ENCODE results near the gene HNF1A.
A peak's percentile ranks its signal among the peaks of the same experiment; 100 is the strongest.
"Not testable (repeated sequence)": the region's sequence is repeated elsewhere in the genome, so short reads cannot be mapped to it uniquely, and the experiment has no call there.

The HNF1A gene

DNA sequence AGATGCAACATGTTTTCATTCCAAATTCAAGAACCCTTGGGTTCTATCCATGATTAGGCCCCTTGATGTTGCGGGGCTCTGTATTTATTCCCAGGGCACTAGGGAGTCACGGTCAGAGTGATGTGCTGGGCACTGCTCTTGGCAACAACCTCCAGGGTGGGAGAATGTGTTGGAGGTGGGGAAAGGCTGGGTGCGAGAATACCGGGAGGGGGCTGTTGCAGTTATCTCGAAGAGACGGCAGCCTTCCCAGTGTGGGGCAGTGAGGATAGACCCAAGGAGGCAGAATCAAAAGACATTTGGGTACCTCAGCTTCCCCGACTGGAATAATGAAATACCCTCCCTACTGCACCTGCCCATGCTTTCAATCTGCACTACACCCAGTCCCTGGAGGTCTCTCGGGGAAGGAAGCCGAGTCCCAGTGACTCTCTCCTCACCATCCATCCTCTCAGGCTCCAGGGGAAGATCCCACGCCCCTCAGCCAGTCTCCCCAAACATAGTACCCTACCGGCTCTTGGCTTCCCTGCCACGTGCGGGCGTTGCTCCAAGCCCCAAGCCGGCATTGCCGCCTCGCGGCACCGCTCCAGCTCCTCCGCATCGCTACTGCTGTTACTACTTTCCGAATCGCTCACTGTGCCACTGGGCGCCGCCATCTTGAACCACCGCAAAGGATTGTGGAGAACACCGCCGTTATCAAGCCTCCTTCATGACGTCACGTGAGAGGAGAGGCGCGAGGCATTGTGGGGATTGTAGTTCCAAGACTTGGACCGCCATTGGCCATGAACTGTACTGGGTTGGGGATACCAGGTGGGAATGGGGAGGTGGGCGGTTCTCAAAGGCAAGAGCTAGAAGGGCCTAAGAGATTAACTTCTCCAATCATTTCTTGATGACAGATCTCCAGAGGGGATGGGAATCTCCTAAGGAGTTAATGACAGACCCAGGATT lies 37.8 kb downstream of the HNF1A start, which contains the start of gene C12orf43:
C12orf43 (minus strand) TSS at position 663 of the 942 bp plus-strand sequence; CDS start at position 650, 13 bp downstream.
- peak; percentile 97 for DNase-seq

DNA sequence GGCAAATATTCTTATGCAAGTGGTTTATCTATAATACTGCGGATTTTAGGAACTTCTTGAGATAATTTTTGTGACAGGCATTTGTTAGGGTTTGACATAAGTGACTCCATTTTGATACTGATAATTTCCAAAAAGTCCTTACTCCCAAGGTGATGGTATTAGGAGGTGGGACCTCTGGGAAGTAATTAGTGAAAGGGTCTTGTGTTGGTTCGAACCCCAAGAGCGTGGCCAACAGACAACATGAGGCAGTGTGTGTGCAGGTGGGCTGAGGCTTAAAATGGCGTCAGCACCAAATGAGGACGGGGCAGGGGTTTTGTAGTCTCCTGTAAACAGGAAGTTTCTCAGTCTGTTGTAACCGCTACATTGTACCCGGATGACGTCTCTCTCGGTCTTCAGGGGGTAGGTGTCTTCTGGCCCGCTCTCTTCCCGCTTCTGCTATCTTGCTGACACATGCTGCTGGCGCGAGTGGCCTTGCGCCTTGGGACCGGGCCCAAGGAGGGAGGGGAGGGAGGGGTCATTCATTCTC lies 39.7 kb downstream of the HNF1A start:
- no peak for DNase-seq

DNA sequence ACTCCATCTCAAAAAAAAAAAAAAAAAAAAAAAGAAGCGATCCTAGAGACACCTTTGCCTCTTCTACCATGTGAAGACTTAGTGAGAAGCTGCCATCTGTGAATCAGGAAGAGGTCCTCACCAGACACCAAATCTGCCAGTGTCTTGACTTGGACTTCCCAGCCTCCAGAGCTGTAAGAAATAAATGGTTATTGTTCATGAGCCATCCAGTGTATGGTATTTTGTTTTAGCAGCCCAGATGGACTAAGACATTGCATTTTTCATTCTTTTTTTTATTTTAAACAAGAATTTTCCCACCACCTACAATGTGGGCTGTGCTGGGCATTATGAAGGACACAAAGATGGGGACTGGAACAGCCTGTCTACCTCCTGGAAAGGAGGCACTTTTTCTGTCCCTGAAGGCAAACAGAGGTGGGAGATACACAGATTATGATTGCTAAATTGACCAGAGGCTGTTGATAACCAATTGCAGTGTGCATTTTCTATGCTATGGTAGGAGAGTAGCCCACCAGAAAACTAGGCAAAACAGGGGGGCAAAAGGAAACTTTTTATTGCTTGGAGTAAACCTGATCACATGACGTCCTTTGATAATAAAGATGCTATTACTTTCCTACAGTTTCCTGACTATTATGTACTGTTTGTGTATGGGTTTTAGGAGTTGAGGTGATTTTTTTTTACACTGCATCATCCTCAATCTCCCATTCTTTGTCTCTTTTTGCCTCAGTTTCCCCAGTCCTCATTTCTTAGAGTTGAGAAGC lies 40.7 kb downstream of the HNF1A start:
- no peak for DNase-seq

DNA sequence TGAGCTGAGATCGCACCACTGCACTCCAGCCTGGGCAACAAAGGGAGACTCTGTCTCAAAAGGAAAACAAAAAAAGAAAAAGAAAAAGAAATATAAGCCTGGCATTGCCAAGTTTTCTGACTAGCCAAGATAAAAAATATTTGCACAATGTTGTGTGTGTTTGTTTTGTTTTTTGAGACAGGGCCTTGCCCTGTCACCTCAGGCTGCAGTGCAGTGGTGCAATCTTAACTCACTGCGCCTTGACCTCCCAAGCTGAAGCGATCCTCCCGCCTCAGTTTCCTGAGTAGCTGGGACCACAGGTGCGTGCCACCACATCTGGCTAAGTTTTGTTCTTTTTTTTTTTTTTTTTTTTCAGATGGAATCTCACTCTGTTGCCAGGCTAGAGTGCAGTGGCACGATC lies 43.4 kb downstream of the HNF1A start:
- DNase-seq = no peak

DNA sequence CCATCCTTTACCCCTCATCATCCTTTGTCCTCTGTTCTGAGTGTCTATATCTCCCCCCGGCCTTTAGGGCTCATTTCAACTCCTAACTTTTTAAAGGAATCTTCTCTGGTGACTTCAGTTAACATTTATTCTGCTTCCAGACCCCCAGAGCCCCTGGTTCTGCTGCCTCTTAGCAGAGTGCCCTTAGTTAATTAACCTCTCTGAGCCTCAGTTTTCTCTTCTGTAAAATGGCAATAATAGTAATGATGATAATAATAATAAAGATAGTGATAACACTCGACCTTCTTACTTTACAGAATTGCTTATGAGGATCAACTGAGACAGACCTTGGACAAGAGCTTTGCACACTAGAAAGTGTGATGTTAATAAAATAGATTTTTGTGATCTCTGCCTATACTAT lies 44.4 kb downstream of the HNF1A start:
- DNase-seq = no peak

DNA sequence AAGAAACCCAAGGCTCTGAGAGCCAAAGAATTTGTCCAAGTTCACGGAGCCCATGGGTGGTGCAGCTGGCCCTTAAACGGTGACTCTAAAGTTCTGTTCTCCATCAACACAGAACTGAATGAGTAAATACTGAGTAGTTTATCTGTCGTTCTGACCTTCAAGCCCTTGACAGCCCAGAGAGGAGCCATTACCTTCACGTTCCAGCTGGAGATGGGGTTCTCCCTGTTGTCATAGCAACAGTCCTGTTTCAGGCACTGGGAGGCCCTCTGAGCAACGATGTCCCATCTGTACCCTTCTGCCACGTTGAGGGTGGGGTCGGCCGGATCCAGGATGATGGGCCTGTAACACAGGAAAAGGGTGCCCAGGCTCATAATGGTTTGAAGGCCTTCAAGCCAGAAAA lies 45.5 kb downstream of the HNF1A start:
- no peak for DNase-seq

DNA sequence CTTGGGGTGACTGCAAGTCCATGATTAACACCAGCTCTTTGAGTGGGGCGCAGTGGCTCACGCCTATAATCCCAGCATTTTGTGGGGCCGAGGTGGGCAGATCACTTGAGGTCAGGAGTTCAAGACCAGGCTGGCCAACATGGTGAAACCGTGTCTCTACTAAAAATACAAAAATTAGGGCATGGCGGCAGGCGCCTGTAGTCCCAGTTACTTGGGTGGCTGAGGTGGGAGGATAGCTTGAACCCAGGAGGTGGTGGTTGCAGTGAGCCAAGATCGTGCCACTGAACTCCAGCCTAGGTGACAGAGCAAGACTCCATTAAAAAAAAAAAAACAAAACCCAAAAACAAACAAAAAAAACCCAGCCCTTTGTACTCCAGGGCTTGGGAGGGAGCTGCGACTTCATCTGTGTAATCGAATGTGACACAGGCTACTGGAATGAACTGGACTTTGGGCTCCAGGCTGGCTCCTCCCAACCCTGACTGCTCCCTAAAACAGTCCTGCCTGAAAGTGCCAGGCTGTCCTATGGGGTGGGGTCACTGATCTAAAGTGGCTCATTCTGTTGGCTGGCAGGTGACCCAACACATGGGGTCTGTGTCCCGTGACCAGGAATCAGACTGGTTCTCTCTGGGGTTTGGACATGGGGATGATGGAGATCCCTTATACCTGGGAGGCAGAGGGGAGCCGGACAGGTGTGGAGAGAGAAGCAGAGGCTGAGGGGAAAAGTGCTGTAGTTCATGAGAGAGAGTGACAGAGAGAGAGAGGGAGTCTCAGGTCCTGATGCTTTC lies 47.3 kb downstream of the HNF1A start:
- no peak for DNase-seq

DNA sequence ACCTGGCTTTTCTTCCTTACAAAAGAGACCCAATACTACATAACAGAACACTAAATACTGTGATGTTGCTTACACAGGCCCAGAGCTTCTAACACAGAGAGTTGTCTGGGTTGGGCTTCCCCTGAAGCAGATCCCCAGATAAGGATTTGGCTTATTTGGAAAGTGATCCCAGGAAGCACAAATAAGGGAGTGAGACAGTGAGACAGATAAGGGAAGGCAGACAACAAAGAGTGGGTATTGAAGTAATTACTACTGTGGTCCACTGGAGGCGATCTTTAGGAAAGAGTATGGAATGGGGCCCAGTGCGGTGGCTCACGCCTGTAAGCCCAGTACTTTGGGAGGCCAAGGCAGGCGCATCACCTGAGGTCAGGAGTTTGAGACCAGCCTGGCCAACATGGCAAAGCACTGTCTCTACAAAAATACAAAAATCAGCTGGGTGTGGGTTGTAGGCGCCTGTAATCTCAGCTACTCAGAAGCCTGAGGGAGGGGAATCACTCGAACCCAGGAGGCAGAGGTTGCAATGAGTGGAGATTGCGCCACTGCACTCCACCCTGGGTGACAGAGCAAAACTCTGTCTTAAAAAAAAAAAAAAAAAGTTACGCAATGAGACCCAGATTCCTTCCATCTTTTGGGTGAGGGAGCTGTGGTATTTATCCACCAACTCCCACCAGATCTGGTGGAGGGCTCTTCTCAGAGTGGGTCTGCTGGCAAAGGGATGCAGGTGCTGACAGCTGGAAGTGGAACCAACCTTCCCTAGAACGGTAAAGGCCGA lies 48.1 kb downstream of the HNF1A start:
- DNase-seq = peak; percentile 39

DNA sequence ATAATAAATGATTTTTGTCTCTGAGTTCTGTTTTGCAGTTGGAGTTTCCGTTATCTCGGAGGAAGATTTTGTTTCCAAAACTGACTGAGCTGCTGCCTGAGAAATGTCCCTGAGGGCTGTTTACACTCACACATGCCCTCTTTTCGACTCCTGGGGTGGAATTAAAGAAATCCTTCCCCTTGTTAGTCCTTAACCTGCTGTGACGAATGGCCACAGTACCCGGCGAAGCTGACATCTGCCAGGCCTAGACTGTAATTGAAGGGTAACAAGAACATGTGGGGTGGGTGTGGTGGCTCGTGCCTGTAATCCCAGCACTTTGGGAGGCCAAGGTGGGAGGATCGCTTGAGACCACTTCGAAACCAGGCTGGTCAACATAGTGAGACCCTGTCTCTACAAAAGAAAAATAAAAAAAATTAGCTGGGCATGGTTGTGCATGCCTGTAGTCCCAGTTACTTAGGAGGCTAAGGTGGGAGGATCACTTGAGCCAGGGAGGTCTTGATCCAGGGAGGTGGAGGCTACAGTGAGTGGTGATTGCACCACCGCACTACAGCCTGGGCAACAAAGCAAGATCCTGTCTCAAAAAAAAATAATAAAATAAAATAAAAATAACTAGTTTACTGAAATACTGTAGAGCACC lies 52.4 kb downstream of the HNF1A start:
- no peak for DNase-seq

DNA sequence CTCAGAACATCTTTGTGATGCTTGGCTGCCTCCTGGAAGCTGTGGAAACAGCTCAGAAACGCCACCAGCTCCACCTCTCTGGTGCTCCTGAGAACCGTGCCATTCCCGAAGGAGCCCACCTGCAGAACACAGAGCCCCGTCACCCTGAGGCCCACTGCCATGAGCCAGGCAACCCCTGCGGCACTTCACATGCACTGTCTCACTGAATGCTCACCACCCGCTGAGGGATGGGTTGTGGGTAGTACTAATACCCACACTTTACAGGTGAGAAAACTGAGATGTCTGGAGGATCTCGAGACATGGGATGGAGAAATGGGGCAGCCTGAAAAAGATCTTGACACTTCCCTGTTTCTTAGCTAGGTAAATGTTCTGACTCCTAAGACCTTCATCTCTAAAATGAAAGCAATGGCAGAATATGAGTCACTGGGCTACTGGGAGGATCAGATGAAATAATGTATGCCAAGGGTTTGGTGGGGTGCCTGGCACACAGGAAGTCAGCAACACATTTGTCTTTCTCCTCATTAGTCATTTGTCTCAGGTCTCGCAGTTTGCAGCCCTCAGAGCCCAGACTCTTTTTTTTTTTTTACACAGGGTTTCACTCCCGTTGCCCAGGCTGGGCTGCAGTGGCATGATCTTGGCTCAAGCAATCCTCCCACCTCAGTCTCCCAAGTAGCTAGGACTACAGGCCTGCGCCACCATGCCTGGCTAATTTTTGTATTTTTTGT lies 55.4 kb downstream of the HNF1A start:
- DNase-seq = peak; percentile 13

DNA sequence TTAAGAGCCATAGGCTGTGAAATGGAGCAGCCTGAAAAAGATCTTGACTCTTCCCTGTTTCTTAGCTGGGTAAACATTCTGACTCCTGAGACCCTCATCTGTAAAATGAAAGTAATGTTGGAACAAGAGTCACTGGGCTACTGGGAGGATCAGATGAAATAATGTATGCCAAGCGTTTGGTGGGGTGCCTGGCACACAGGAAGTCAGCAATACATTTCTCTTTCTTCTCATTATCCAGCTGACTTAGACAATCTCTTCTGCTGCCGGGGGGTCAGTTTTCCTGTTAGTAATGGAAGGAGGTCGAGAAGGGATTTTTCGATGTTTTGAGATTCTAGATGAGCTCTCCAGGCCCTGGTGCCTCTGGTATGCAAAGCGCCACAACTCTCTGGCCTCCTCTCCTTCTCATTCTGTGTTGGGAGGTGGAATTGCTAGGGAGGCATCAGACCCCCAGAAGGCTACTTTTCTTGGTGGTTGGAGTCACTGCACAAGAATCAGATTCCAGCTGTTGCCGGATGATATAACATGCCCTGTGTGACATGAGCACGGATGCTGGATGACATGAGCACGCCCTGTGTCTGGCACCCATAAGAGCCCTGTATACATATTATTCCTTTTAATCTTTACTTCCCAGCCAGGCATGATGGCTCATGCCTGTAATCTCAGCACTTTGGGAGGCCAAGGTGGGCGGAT lies 56.4 kb downstream of the HNF1A start:
- DNase-seq = no peak

DNA sequence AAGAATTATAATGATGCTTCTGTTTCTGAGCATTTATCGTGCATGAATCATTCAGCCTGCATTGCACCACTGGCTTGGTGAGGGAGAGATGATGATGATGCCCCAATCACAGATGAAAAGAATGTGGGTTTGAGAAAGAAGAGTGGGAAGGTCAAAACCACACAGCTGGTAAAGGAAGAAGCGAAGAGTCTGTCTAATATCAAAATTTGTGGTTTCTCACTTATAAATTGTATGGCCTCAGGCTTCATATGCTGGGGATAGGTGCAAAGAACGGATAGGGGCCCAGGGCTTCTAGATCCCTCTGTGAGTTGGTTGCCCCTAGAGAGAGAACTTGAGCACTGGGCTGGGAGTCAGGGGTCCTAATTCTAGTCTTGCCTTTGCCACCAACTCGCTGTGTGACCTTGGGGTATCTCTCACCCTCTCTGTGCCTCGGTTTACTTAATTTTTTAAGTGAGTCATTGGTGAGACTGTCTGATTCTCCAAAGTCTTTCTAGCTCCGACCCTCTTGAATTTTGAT lies 58.5 kb downstream of the HNF1A start:
- DNase-seq = peak; percentile 48

DNA sequence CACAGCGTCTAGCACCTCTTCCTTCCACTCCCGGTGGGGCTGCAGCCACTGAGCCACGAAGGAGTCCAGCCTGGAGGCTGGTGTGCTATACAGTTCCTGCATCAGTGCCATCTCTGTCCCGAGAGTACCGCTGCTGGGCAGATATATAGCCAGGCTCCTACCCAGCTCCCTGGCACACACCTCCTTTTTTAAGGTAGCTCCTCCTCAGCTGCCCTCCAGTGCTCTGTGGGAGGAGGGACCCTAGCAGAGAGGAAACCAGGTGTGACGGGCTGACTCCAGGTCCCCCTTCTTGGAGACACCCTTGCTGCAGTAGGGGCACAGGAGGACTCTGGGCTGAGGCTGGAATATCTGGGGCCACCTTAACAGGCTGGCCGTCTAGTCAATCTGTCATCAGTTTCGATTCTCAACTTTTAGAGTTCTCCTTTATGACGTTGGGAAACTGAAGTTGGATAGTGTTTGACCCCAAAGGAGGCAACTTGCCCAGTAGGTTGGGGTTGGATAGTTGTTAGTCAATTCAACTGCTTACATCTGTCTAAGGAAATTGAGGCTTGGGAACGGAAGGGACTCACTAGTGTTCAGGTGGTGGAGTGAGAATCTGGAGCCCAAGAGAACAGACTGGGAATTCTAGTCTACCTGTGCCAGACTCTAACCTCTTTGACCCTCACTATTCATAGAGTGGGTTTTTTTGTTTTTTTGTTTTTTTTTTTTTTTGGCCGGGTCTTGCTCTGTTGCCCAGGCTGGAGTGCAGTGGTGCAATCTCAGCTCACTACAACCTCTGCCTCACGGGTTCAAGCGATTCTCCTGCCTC lies 60.7 kb downstream of the HNF1A start, which contains the start of gene OASL:
OASL (minus strand) TSS at position 386 of the 808 bp plus-strand sequence; CDS start at position 111, 275 bp downstream.
- DNase-seq = peak; percentile 58

DNA sequence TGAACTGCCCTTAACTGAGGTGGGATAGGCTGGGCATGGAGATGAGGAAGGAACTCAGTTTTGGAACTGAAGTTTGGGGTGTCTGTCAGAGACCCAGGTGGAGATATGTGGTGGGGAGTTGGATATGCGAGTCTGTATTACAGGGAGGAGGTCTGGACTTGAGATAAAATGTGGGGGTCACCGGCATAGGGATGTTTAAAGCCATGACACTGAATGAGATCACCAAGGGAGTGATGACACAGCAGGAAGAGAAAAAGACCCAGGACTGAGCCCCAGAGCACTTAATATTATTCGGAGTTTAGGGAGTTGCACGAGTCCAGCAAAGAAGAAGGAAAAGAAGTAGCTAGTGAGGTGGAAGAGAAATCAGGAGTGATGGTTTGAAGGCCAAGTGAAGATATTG lies 64.7 kb downstream of the HNF1A start:
- DNase-seq = no peak

DNA sequence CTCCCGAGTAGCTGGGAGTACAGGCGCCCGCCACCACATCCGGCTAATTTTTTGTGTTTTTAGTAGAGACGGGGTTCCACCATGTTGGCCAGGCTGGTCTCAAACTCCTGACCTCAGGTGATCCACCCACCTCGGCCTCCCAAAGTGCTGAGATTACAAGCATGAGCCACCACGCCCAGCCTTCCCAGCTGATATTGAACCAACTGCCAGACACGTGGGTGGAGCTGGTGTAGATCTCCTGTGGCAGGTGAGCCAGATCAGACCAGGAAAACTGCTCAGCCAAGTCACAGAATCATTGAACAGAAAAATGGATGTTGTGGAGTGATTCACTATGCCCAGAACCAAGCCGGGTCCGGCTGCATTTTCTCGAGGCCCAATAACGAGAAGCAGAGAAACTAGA lies 69.1 kb downstream of the HNF1A start:
- DNase-seq = not testable (repeated sequence)

DNA sequence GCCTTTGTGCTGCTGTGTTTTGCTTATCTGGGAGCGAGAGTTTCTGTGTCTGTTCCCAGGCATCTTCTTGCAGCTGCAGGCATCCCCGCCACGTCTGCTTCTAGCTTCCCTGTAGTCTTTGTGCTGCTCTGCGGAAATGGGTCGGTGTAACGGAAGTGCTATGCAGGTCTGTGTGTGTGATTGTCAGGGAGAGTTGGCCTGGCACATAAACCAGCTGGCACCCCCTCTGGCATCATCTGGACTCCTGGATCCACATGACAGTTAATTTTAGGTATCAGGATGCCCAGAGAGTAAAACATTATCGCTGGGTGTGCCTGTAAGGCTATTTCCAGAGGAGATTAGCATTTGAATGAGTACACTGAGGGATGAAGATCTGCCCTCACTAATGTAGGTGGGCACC lies 70.1 kb downstream of the HNF1A start:
- DNase-seq = no peak

DNA sequence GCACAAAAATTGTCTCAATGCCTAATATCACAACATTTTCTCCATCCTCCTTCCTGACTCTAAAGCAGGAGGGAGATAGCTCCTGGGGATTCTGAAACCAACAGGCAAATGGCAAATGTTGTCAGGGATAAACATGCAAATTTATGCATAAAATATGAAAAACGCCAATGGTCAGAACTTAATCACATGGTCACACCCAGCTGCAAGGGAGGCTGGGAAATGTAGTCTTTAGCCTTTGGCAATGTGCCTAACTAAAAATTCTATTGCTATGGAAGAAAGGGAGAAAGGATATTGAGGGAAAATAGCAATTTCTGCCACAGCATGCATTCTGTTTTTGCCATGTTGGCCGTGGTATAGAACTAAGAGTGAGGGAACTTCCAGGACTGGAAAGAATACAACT lies 72.4 kb downstream of the HNF1A start:
- DNase-seq = peak; percentile 37

All from hematopoietic multipotent progenitor cell treated with erythropoietin and hydrocortisone succinate and interleukin-3 and kit ligand, for 4 days (in vitro differentiated cells).